GM20431 (cell line): ENCODE measurements around the gene ZNF43.
"Not testable (repeated sequence)": the region's sequence is repeated elsewhere in the genome, so short reads cannot be mapped to it uniquely, and the experiment has no call there.

Source experiments
- in situ Hi-C: fragments of 300-500 bp; cut with MseI, MboI; formaldehyde crosslinking; loops from one replicate; pipeline ENCODE4 v1.15.0; 2020; ENCODE audit warnings: low sequenced_read_pairs; ENCODE audit not compliant: unreplicated experiment

ZNF43 gene

GRCh38 chr19:21823224-21823623, 12.8 kb downstream of the ZNF43 start:
- in situ Hi-C loops = no loop called here

GRCh38 chr19:21812448-21812847, 23.5 kb downstream of the ZNF43 start:
- in situ Hi-C loops = no loop called here

- in situ Hi-C loops = not testable (repeated sequence)
Measured at GRCh38 chr19:21808400-21809000, 27.5 kb downstream of the ZNF43 start.

- in situ Hi-C loops = no loop called here
Measured at GRCh38 chr19:21789466-21790085, 46.4 kb downstream of the ZNF43 start.

GRCh38 chr19:21786936-21787335, 49.0 kb downstream of the ZNF43 start:
- in situ Hi-C loops = no loop called here

GRCh38 chr19:21775792-21776191, 60.2 kb downstream of the ZNF43 start:
- in situ Hi-C loops = not testable (repeated sequence)

DNA sequence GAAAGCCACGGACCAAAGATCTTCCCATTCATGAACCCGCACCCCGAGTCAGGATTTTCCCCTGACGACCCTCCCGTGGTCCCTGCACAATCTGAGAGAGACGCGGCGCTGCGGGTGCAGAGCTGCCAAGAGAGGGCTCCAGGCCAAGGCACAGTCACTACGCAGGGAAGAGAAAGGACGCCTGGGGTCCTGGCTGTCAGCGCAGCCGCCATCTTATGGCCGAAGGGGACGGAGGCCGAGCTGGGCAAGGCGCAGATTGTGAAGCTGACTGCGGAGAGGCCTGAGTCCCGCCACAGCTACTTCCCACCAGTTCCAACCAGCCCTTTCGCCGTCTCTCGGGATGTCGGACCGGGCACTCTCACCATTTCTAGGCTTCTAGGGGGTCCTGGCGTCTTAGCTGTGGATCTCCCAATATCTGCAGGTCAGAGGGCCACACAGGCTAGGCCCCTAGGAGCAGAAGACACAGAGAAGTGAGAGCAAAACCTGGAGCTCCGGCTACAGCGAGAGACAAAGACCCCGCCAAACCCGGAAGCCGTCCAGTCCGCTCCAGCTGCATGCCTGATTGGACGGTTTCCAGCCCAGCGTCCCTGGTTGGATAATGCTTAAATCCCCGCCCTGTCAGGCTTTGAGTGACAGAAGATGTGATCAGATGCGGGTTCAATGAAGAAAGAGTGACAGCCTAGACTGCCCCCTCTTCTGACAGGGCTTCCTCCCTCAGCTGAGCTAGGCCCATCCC, 68.7 kb downstream of the ZNF43 start, which contains the start of gene ZNF100:
Gene ZNF100 (minus strand): TSS at position 515 of the 736 bp plus-strand sequence. CDS start 150 bp downstream, at position 365.
- in situ Hi-C loops = no loop called here

DNA sequence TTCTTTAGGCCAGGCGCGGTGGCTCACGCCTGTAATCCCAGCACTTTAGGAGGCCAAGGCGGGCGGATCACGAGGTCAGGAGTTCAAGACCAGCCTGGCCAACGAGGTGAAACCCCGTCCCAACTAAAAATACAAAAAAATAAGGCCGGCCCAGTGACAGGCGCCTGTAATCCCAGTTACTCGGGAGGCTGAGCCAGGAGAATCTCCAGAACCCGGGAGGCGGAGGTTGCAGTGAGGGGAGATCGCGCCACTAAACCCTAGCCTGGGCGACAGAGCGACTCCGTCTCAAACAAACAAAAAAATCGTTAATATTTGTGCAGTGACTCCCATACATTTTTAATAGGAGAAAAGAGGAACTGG, 69.3 kb downstream of the ZNF43 start:
- in situ Hi-C loops = not testable (repeated sequence)

DNA sequence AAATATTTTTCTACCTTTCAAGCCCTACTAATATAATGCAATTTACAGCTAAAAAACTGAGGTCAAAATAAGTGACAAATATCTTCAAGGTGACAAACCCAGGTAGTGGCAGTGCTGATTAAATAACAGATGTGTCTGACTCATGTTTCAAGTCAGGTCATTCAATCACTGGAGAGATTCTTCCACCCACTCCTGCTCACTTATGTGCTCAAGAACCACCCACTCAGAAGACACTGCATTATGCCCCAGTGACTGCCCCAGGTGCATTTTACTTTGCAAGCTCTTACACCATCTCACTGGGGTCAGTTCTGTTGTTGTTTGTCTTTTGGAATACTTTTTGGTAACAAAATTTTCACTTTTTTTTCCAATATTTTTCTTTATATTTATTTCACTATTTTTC, 70.8 kb downstream of the ZNF43 start:
- in situ Hi-C loops = no loop called here

DNA sequence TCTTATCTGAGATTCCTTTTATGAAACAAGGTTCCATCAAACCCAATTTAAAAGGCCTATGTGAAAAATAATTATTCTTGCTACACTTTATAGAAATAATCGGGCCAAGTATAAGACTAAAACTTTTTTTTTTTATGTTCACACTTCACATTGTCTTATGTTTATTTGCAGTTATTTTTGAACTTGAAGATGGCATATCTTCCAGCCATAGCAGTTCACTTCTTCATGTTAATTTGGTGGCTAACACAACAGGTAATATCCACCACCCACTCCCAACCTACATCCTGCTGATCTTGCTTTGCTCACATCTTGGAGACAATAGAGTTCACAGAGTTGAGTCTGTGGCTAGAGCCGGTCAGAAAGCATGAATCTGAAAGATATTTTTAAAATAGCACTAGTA, 74.4 kb downstream of the ZNF43 start:
- in situ Hi-C loops = not testable (repeated sequence)

- in situ Hi-C loops = no loop called here
Measured at GRCh38 chr19:21758296-21758695, 77.7 kb downstream of the ZNF43 start.

GRCh38 chr19:21755555-21755954, 80.4 kb downstream of the ZNF43 start:
- in situ Hi-C loops = not testable (repeated sequence)
